HUES64 (cell line): ENCODE data around the gene PILRA.

Experiments used
- H3K27ac ChIP-seq: 2 replicates; pipeline ENCODE4 v1.7.0; 2013; ENCODE audit warnings: low read depth, low read length, inconsistent platforms
- H3K27me3 ChIP-seq: 2 replicates; pipeline ENCODE4 v1.6.1; 2013; ENCODE audit warnings: mild to moderate bottlenecking, low read length; ENCODE audit not compliant: insufficient read depth
- H3K36me3 ChIP-seq: 2 replicates; pipeline ENCODE4 v1.6.1; 2013; ENCODE audit warnings: mild to moderate bottlenecking, low read length; ENCODE audit not compliant: insufficient read depth
- H3K4me1 ChIP-seq: 2 replicates; pipeline ENCODE4 v1.6.1; 2013; ENCODE audit warnings: mild to moderate bottlenecking, low read length, moderate library complexity; ENCODE audit not compliant: insufficient read depth
- H3K4me3 ChIP-seq: 2 replicates; pipeline ENCODE4 v1.5.1; 2013; ENCODE audit warnings: mild to moderate bottlenecking, low read length, moderate library complexity
- H3K9ac ChIP-seq: 2 replicates; pipeline ENCODE4 v1.6.1; 2013; ENCODE audit warnings: mild to moderate bottlenecking, low read depth, low read length
- H3K9me3 ChIP-seq: 2 replicates; pipeline ENCODE4 v1.6.1; 2013; ENCODE audit warnings: low read depth, low read length; ENCODE audit not compliant: insufficient read depth
- WGBS: fragments of 150-250, 120-280 bp; methylation state at CpG from one replicate; pipeline ENCODE4 v1.1.7; 2013; ENCODE audit warnings: missing lambda C conversion rate; 5-methylcytosine and 5-hydroxymethylcytosine counted together

Gene PILRA

DNA sequence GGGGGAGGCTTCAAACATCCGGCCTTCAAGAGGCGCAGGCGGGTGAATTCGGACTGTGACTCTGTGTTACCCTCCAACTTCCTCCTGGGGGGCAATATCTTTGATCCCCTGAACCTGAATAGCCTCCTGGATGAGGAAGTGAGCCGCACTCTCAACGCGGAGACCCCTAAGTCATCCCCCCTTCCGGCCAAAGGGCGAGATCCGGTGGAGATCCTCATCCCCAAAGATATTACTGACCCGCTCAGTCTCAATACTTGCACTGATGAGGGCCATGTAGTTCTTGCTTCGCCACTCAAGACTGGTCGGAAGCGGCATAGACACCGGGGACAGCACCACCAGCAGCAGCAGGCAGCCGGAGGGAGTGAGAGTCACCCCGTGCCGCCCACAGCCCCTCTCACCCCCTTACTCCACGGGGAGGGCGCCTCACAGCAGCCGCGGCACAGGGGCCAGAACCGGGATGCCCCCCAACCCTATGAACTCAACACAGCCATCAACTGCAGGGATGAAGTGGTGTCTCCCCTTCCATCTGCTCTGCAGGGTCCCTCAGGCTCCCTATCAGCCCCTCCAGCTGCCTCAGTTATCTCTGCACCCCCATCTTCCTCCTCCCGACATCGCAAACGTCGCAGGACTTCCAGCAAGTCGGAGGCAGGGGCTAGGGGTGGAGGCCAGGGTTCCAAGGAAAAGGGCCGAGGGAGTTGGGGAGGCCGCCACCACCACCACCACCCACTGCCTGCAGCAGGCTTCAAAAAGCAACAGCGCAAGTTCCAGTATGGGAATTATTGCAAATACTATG lies 57.4 kb downstream of the PILRA start:
- WGBS, result 54% methylated on average over 27 of the region's 31 CpGs
- Histone ChIP-seq H3K36me3 (peaks cover 43% of the 10 kb centered on the region), H3K9me3 (0 out of 2 replicates have a peak, but pooled peaks cover 4% of the 10 kb centered on the region), H3K4me3 (peak overlapping the region; percentile 96), H3K27ac (peak overlapping the region; percentile 99), H3K9ac (peak overlapping the region; percentile 97), H3K4me1 (peaks cover 9% of the 10 kb centered on the region; the same call in 1 of the 2 replicates), H3K27me3 (peaks cover 9% of the 10 kb centered on the region)

DNA sequence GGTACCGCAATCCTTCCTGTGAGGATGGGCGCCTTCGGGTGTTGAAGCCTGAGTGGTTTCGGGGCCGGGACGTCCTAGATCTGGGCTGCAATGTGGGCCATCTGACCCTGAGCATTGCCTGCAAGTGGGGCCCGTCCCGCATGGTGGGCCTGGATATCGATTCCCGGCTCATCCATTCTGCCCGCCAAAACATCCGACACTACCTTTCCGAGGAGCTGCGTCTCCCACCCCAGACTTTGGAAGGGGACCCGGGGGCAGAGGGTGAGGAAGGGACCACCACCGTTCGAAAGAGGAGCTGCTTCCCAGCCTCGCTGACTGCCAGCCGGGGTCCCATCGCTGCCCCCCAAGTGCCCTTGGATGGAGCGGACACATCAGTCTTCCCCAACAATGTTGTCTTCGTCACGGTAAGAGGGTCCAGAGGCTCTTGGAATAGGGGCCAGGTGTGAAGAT lies 58.0 kb downstream of the PILRA start:
- 95% methylated on average over 23 of the region's 23 CpGs for WGBS
- Histone ChIP-seq H3K9me3 (0 out of 2 replicates have a peak, but pooled peaks cover 4% of the 10 kb centered on the region), H3K4me3 (peak overlapping the region; percentile 96; the same call in 1 of the 2 replicates), H3K4me1 (peaks cover 9% of the 10 kb centered on the region; the same call in 1 of the 2 replicates), H3K36me3 (peaks cover 43% of the 10 kb centered on the region), H3K9ac (no peak overlapping the region), H3K27me3 (peaks cover 9% of the 10 kb centered on the region), H3K27ac (peak overlapping the region; percentile 29; the same call in 1 of the 2 replicates)

DNA sequence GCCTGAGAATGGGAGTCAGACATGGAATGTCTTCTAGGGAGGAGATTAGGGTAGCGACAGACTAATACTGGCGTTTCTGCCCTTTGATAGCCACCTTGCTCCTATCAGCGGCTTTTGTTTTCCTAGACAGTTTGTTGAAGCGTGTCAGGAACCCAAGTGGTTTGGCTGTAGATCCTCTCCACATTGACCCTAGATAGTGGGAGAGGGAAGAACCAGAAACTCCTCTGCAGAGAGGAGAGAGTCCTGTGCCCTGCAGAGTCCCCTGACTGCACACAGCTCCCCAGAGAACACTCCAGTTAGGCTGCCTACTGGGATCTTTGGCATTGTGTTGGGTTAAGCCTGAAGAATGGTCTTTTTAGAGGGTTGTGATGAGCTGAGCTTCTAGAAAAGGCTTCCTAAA lies 58.8 kb downstream of the PILRA start:
- Histone ChIP-seq H3K9ac (peak overlapping the region; percentile 30; the same call in 1 of the 2 replicates), H3K27ac (peak overlapping the region; percentile 40; the same call in 1 of the 2 replicates), H3K36me3 (peaks cover 43% of the 10 kb centered on the region), H3K4me1 (peaks cover 9% of the 10 kb centered on the region; the same call in 1 of the 2 replicates), H3K9me3 (0 out of 2 replicates have a peak, but pooled peaks cover 4% of the 10 kb centered on the region), H3K27me3 (peaks cover 6% of the 10 kb centered on the region; the same call in 1 of the 2 replicates), H3K4me3 (no peak overlapping the region; the same call in 1 of the 2 replicates)
- whole genome bisulfite sequencing, result 91% methylated on average over 4 of the region's 4 CpGs

DNA sequence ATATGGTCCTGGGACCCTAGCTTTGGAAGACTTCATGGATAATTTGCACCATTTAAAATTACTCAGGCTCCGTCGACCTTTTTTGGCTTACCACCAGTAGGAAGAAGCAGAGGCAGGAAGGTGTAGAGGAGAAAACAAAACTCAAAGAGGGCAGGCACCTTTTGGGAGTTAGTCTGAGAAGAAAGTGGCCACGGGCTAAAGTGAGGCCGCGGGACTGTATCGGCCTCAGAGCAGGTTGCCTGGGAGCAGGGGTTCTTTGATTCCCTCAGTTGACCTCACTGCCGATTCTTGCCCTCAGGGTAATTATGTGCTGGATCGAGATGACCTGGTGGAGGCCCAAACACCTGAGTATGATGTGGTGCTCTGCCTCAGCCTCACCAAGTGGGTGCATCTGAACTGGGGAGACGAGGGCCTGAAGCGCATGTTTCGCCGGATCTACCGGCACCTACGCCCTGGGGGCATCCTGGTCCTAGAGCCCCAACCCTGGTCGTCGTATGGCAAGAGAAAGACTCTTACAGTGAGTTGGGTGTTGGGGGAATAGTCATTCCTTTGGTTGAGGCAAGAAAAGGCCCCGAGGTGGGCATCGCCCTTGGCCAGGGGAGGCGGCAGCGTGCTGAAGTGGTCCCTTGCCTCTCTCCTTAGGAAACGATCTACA lies 59.5 kb downstream of the PILRA start:
- peaks cover 3% of the 10 kb centered on the region; the same call in 1 of the 2 replicates for H3K27me3 ChIP-seq
- peaks cover 43% of the 10 kb centered on the region for H3K36me3 ChIP-seq
- no peak overlapping the region for H3K4me3 ChIP-seq

DNA sequence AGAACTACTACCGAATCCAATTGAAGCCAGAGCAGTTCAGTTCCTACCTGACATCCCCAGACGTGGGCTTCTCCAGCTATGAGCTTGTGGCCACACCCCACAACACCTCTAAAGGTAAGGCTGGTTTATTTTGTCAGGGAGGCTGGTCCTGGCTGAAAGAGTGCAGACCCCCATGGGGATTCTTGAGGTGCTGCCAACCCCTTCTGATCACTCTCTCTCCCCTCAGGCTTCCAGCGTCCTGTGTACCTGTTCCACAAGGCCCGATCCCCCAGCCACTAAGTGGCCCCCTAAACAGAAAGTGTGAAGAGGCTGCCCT lies 59.9 kb downstream of the PILRA start:
- H3K27me3 ChIP-seq, result no peaks in the 10 kb centered on the region
- H3K9ac ChIP-seq, result no peak overlapping the region
- peaks cover 43% of the 10 kb centered on the region for H3K36me3 ChIP-seq
- H3K9me3 ChIP-seq, result no peaks in the 10 kb centered on the region
- H3K4me1 ChIP-seq, result peaks cover 9% of the 10 kb centered on the region; the same call in 1 of the 2 replicates
- WGBS, result 93% methylated on average over 3 of the region's 4 CpGs
- no peak overlapping the region for H3K4me3 ChIP-seq
- no peak overlapping the region; the same call in 1 of the 2 replicates for H3K27ac ChIP-seq

More for the DNA sequence above, 59.5 kb downstream of the PILRA start:
- 0 out of 2 replicates have a peak, but pooled peaks cover 3% of the 10 kb centered on the region for H3K9me3 ChIP-seq
- H3K9ac ChIP-seq, result no peak overlapping the region; the same call in 1 of the 2 replicates
- no peak overlapping the region; the same call in 1 of the 2 replicates for H3K27ac ChIP-seq
- 94% methylated on average over 21 of the region's 21 CpGs for WGBS
- peaks cover 9% of the 10 kb centered on the region; the same call in 1 of the 2 replicates for H3K4me1 ChIP-seq

DNA sequence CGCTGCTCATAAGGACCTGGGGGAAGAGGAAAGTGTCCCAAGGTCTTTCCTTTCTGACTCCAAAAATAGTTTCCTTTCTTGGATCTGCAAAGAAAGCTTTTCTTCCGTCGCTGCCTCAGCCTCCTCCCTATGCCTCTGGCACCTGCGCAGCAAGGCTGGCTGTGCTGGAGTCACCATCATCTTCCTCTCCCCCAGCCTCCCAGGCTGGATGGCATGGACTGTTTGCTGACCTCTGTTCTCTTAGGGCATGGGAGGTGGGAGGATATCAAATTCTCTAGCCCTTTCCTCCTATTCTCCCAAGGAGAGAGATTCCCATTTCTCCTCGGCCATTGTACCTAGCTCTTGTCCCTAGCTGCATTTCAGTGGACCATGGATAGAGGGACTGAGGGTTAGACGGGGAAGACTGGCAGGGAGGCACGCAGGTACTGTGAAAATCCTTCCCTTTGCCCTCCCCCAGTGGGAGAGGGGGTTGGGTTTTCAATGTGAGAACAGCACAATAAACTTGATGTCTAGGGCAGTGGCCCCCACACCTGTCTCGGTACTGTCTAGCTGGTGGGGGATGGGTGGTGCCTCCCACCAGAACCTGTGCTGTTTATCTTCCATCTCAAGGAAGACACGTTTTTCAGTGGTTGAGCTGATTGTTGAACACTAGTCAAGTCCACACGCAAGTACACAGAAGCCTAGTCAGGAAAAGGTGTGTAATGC lies 60.5 kb downstream of the PILRA start:
- WGBS, result 90% methylated on average over 7 of the region's 10 CpGs
- H3K4me1 ChIP-seq, result peaks cover 9% of the 10 kb centered on the region; the same call in 1 of the 2 replicates
- no peak overlapping the region; the same call in 1 of the 2 replicates for H3K4me3 ChIP-seq
- H3K27me3 ChIP-seq, result no peaks in the 10 kb centered on the region
- H3K9me3 ChIP-seq, result no peaks in the 10 kb centered on the region
- peaks cover 43% of the 10 kb centered on the region for H3K36me3 ChIP-seq
- no peak overlapping the region for H3K27ac ChIP-seq
- H3K9ac ChIP-seq, result no peak overlapping the region

DNA sequence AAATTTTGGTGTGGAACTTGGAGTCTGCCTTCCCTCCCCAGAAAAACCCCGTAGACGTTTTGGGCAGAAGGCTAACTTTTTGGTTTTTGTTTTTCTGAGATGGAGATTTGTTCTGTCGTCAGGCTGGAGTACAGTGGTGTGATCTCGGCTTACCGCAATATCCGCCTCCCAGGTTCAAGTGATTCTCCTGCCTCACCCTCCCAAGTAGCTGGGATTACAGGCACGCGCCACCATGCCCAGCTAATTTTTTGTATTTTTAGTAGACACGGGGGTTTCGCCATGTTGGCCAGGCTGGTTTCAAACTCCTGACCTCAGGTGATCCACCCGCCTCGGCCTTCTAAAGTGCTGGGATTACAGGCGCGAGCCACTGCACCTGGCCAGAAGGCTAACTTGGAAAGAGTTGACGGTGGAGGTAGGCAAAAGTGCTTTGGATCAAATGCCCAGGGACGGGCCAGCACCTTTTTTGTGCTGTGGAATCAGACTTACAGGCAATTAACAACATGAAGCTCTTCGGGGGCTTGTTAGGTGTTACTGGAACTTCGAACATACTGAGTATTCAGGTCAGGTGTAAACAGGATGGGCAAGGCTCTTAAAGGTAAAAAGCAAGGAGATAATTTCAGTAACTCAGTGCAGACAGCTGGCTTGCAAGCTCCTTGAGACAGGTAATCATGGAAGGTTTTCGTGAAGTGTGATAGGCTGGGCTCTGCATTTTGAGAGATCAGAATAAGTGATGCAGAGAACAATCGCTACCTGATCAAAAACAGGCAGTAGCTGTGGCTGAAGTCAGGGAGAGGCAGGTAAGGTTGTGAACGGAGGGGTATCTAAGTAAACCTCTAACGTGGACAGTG lies 61.2 kb downstream of the PILRA start:
- peaks cover 43% of the 10 kb centered on the region for H3K36me3 ChIP-seq
- peak overlapping the region; percentile 82 for H3K4me3 ChIP-seq
- H3K4me1 ChIP-seq, result peaks cover 9% of the 10 kb centered on the region; the same call in 1 of the 2 replicates
- WGBS, result 90% methylated on average over 22 of the region's 22 CpGs
- H3K27me3 ChIP-seq, result no peaks in the 10 kb centered on the region
- H3K27ac ChIP-seq, result peak overlapping the region; percentile 90
- no peaks in the 10 kb centered on the region for H3K9me3 ChIP-seq
- H3K9ac ChIP-seq, result peak overlapping the region; percentile 85; the same call in 1 of the 2 replicates

DNA sequence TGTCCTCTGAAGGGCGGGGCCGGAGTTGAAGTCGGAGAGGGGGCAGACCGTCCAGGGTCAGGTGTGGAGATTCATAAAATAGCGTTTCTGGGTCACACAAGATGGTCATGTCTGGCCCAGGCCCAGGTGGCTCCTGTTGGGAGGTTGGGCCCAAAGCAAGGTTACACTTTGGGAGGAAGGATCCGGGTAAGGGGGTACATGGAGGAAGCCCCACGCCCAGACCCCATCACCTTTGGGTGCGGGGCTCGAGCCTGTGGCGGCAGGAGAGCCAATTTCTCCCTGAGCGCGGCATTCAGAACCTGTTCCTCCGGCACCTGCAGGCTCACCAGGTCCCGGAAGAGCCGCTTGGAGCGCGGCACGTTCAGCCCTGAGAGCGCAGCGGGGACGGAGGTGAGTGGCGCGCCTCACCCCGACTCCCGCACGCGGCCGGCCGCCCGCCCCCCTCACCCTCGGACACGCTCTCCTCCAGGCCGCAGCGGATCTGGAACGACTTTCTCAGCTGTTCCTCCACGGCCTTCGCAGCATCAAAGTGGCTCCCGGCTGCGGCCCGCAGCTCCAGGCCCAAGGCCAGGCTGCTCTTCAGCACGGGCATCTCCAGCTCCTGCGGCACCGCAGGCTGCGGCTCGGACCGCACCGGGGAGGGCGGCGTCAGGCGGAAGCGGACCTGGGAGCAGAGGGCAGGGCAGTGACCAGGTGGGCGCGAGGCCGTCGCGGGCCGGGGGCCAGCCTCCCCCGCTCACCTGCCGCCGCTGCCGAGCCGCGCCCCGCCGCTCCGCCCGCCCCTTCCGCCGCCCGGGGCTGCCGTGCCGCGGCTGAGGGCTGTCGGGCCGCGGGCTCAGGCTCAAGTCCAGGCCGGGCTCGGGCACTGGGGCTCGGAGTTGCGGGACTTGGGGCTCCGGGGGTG lies 62.4 kb downstream of the PILRA start:
- no peaks in the 10 kb centered on the region for H3K9me3 ChIP-seq
- H3K27me3 ChIP-seq, result no peaks in the 10 kb centered on the region
- peak overlapping the region; percentile 90 for H3K27ac ChIP-seq
- WGBS, result 2% methylated on average over 81 of the region's 81 CpGs
- H3K36me3 ChIP-seq, result peaks cover 43% of the 10 kb centered on the region
- H3K9ac ChIP-seq, result peak overlapping the region; percentile 85
- peak overlapping the region; percentile 82 for H3K4me3 ChIP-seq
- H3K4me1 ChIP-seq, result peaks cover 6% of the 10 kb centered on the region; the same call in 1 of the 2 replicates

DNA sequence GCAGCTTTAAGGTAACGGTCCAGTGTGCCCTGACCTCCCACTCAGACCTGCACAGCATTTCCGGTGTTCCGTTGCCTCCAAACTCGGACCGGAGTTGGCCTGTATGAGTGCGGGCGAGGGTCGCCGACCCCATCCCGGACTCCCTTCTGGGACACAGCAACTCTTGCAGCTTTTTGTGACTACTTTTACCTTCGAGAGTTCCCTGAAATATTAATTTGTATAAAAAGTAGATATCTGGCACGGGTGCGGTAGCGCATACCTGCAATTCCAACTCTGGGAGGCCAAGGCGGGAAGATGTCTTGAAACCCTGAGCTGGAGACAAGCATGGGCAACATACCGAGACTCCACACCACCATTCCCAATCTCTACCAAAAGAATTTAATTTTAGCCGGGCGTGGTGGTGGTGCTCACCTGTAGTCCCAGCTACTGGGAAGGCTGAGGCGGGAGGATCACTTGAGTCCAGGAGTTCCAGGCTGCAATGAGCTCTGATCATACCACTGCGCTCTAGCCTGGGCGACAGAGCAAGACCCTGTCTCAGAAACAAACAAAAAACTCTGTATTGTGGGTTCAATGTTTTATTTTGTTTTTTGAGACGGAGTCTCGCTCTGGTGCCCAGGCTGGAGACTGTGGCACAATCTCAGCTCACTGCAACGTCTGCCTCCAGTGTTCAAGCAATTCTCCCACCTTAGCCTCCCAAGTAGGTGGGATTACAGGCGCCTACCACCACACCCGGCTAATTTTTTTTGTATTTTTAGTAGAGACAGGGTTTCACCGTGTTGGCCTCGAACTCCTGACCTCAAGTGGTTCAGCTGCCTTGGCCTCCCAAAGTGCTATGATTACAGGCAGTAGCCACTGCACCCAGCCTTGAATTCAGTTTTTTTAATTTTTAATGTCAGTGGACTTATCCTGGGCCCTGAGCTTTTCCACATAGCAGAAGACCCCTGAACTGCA lies 64.1 kb downstream of the PILRA start:
- Histone ChIP-seq H3K9ac (no peak overlapping the region), H3K4me1 (no peaks in the 10 kb centered on the region; the same call in 1 of the 2 replicates), H3K27me3 (no peaks in the 10 kb centered on the region), H3K4me3 (no peak overlapping the region; the same call in 1 of the 2 replicates), H3K9me3 (no peaks in the 10 kb centered on the region), H3K36me3 (peaks cover 29% of the 10 kb centered on the region), H3K27ac (no peak overlapping the region)
- WGBS, result 95% methylated on average over 28 of the region's 28 CpGs
